Coronary artery (tissue), 2 donors: ENCODE measurements around the gene TAPBP.

Experiments used
- DNase-seq: peaks from one replicate; pipeline ENCODE4 v3.0.0-alpha.2; 2017; ENCODE audit warnings: low spot score
- H3K27ac ChIP-seq, 2 donors: fragments of 200-600 bp; sonication (generic); one replicate each; pipeline ENCODE4 v1.5.1; 2016 to 2019
- H3K4me3 ChIP-seq: fragments of 200-600 bp; sonication (generic); 2 replicates; pipeline ENCODE4 v1.5.1; 2016; ENCODE audit warnings: mild to moderate bottlenecking, moderate library complexity
- CTCF ChIP-seq: fragments of 200-600 bp; sonication (generic); IDR thresholded peaks from one replicate; pipeline ENCODE4 v1.5.1; 2019; ENCODE audit warnings: antibody characterized with exemption

Gene TAPBP

GRCh38 chr6:33294086-33294823 lies 19.6 kb downstream of the TAPBP start:
- no peak for TF ChIP-seq CTCF
- Histone ChIP-seq H3K4me3 (no peak overlapping the region), H3K27ac (no peak overlapping the region)
- no peak for DNase-seq

- no peak for DNase-seq
- Histone ChIP-seq H3K4me3 (no peak overlapping the region), H3K27ac (no peak overlapping the region)
- no peak for TF ChIP-seq CTCF
These were observed 20.7 kb downstream of the TAPBP start for GRCh38 chr6:33292996-33293682.

GRCh38 chr6:33290459-33290858 lies 23.4 kb downstream of the TAPBP start:
- H3K4me3 ChIP-seq: peak overlapping the region; percentile 76
- H3K27ac ChIP-seq: no peak overlapping the region
- no peak for TF ChIP-seq CTCF
- no peak for DNase-seq

- peak overlapping the region; percentile 43 to 80 for H3K27ac ChIP-seq
- TF ChIP-seq CTCF: no peak
- H3K4me3 ChIP-seq: peak overlapping the region; percentile 76
- DNase-seq: no peak
These were observed 24.0 kb downstream of the TAPBP start for GRCh38 chr6:33289784-33290315.

- Histone ChIP-seq H3K4me3 (peak within 1 kb of the TSS; percentile 76), H3K27ac (peak within 1 kb of the TSS; percentile 43 to 80)
- TF ChIP-seq CTCF: no peak
- peak; percentile 91 for DNase-seq
These were observed 24.7 kb downstream of the TAPBP start, which contains the start of the genes PFDN6 and WDR46 for GRCh38 chr6:33288921-33289783. Gene PFDN6, plus strand, starts transcription at chr6:33289601. Its CDS starts 256 bp downstream, at chr6:33289857. Gene WDR46, minus strand, starts transcription at chr6:33289239. Its CDS starts 69 bp downstream, at chr6:33289170.

- H3K4me3 ChIP-seq: peak overlapping the region; percentile 76
- no peak for DNase-seq
- peak overlapping the region; percentile 43 to 80 for H3K27ac ChIP-seq
- TF ChIP-seq CTCF: no peak
These were observed 25.5 kb downstream of the TAPBP start for GRCh38 chr6:33288141-33288920.
